Vagina (tissue), 2 donors: ENCODE data around the gene MICAL2.

ENCODE experiments used
- CTCF ChIP-seq, 3 experiments: fragments of 450-650 bp in 2 of 3; fragments of 200-600 bp in 1 of 3; sonication (generic) in 1 of 3; IDR thresholded peaks; one replicate each; pipeline ENCODE4 v1.5.1; 2017 to 2019; ENCODE audit warnings: antibody characterized with exemption in 3 of 3, mild to moderate bottlenecking in 2 of 3, moderate library complexity in 2 of 3
- POLR2A ChIP-seq, 2 donors: fragments of 450-650 bp; IDR thresholded peaks; one replicate each; pipeline ENCODE4 v1.6.1; 2017; ENCODE audit warnings: antibody characterized with exemption in 2 of 2, mild to moderate bottlenecking in 2 of 2, moderate library complexity in 2 of 2
- POLR2AphosphoS5 ChIP-seq, 2 donors: sonication (generic); formaldehyde crosslinking; IDR thresholded peaks; one replicate each; pipeline ENCODE4 v1.9.0; 2017; ENCODE audit warnings: antibody characterized with exemption in 2 of 2, mild to moderate bottlenecking in 2 of 2, low read depth in 1 of 2; ENCODE audit not compliant: insufficient read depth in 1 of 2

- TF ChIP-seq CTCF (IDR thresholded peaks at IDR 0.05), result no peak
- TF ChIP-seq POLR2A (IDR thresholded peaks at IDR 0.05), result no peak
- no peak for TF ChIP-seq POLR2AphosphoS5 (IDR thresholded peaks at IDR 0.05; ENCODE audit: insufficient read depth in 1 of 2, low read depth in 1 of 2)
These were observed 85.4 kb downstream of the MICAL2 start for GRCh38 chr11:12195768-12196167.
